ENCODE results near the gene ANO4.

ANO4 gene

DNA sequence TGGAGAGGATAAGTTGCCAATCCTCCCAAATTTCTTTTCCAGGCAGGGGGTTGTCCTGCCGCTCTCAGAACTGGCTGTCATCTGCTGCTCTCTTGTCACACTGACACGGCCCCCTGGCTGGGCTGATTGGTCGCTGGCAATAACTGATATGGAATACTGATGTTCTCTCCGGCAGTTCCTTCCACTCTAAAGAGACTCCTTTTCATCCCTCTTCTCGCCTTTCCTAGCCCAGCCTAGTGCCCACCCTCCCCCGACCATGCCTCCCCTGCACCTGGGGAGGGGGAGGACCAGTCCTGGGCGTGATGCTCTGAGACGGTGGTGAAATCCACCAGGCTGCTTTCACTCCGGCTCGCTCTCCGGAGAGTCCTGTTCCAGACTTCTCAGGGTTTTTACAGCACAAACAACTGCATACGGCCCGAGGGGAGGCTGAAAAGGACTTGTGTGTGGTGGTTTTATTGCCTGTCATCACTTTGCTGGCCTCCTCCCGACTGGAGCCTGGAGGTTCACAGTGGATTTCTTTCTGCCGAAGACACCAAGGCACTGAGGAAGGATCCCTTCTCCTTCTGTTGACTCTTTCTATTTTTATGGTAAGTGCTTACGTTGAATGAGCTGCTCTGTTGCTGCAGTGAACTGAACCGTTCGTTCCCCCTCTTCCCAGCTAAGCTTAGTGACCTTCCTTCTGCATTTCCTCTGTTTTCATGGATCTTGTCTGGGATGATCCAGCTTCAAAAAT is at the start of gene ANO4:
Gene ANO4, plus strand, starts transcription at position 336 of the 733 bp plus-strand sequence. CDS start 107,010 bp downstream, outside the sequence.
- no peak for DNase-seq

DNA sequence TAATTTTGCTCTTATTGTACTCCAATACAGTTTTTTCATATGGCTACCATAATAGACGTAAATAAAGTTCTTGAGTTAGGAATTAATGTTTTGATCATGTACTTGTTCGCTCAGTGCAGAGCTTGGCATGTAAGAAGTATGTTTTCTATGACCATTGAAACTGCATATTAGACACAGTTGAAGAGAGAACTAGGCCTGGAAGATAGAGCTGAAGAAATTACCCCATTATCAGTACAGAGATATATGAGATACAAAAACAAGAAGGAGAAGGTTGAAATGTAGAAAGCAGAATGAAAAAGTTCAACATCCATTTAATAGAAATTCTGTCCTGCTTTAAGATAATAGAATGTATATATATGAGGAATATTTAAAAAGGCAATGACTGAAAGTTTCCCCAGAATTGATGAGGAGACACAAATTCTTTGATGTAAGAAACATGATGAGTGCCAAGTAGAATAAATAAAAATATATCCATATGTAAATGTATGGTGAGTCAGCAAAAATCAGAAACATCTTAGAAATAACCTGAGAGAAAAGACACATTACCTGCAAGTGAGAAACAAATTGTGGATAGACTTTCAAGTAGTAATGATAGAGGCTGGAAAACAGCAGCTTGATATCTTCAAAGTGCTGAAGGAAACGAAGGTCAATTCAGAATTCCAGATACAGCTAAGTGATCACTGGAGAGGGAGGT is 49.1 kb upstream of the ANO4 start:
- DNase-seq: no peak

DNA sequence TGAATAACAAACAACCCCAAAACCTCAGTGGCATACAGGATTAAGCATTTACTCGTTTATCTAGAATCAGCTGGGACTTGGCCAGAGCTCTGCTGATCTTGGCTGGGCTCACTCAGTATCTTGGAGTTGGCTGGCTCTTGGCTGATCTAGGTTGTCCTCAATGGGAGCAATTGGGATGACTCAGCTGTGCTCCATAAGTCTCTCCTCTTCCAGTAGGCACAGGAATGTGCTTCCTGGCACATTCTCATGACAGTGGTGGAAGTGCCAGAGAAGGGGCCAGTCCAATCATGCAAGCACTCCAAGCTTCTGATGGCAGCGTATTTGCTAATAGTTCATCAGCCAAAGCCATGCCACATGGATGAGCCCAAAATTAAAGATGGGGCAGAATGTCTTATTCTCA is 41.7 kb upstream of the ANO4 start:
- no peak for DNase-seq

DNA sequence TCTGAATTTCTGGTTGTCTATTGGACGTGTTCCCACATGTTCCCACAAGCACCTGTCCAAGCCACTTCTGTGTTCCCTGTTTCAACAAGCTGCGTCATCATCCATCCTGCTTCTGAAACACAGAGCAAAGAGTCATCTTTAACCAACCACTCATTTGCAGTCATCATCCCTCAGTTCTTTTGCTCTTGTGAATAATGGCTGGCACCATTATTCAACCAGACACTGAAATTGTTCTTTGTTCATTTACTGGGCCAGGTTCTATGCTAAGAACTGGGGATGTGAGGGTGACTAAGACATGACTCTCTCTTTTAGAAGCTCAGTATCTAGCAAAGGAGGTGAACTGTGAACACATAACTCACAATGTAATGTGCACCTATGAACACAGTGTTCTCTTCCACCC is 40.7 kb upstream of the ANO4 start:
- no peak for DNase-seq

DNA sequence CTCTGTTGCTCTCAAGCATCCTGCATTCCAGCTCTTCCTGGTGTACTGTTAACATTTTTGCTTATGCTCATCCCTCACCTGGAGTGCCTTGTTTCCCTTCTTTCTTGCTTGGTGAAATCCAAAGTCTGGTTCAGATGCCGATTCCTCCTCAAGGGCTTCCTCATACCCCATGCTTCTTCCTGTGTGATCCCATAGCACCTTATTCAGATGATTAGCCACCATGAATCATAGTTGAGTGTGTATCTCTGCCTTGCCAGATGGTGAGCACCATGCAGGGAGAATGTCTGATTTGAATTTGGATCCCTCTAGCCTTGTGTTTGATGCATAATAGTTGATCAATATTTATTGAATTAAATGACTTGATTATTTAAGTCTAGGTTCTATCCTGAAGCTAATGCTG is 39.4 kb upstream of the ANO4 start:
- DNase-seq: no peak

DNA sequence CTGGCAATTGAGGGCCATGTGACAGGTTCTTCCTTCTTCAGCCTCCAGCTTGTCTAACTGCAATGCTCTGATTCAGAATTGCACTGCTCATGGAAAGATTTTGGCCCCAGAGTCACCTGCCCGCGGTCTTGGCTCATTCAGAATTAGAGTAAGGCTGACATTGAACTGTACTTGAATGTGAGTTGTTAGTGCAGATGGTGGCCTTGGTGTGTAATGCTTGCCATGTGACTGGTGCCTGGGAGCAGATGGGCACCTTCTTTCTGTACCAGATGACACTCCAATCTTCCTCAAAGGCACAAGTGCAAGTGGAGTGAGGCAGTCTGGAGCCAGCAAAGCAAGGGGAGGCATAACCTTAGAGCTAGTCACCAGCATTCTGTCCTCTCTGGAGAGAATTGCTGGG is 36.5 kb upstream of the ANO4 start:
- DNase-seq: no peak

DNA sequence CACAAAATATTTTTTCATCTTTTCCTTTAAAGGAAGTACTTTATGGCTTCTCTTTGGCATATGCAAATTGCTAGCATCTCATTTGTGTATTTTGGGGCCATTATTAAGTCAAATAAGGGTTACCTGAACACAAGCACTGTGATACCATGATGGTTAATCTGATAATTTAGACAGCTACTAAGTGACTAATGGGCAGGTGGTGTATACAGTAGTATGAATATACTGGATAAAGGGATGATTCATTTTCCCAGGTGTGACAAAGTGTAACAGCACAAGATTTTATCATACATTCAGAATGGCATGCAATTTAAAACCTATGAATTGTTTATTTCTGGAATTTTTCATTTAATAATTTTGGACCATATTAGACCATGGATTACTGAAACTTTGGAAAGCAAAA is 27.2 kb upstream of the ANO4 start:
- DNase-seq: no peak

DNA sequence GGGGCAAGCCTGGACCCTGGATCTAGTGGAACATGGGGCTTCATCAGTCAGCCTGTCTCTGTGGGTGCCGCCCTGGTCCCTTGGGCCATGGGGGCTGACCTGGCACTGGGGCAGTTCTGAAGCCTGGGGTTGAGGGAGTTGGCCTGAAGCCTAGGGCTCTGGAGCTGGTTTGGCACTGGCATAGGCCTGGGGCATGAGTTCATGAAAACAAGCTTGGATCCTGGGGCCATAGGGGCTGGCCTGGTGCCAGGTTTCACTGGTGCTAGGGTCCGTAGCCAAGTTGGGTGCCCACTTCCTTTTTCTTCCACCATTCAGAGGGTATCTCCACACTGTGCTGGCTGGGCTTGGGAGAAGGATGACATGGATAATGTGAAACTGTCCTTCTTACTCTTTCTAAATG is 26.6 kb upstream of the ANO4 start:
- DNase-seq: no peak

DNA sequence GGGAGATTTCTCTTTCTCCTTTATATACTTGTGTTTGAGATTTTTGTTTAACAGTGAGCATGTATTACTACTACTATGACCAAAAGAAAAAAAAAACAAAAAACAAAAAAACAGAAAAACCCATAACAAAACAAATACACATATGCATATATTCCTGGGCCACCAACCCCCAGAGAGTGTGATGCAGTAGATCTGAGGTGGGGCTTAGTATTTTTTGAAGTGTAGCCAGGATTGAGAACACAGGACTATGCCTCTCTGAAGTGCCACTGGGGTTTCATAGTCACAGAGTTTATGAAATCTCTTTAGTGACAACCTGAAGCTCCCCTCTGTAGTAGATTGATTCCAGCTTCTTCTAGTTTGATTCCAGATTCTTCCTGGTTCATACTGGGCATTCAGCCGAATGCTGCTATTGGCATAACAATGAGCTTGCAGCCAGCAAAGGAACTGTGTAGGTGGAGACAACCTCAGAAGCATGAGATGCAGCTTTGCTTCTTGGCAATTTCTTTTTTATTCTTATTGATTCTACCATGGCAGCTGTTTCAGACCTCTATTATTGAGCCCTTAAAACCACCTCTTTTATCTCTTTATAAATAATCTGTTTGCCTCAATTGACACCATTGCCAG is 15.5 kb upstream of the ANO4 start:
- no peak for DNase-seq

DNA sequence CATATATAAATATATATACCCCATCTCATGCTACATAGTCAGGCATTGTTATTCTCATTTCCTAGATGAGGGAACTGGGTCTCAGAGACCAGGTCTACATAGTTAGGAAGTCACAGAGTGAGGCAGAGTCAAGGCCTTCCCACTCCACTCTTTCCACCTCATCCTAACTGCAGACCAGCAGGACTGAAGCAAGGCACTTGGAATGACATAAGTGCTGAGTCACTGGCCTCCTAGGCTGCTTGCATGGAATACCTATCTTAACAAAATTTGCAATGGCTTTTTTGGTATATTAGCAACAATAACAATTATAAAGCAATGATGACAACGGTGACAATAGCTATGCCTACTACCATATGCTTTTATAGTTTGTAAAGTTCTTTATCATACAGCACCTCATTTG is 5.4 kb upstream of the ANO4 start:
- DNase-seq: no peak

DNA sequence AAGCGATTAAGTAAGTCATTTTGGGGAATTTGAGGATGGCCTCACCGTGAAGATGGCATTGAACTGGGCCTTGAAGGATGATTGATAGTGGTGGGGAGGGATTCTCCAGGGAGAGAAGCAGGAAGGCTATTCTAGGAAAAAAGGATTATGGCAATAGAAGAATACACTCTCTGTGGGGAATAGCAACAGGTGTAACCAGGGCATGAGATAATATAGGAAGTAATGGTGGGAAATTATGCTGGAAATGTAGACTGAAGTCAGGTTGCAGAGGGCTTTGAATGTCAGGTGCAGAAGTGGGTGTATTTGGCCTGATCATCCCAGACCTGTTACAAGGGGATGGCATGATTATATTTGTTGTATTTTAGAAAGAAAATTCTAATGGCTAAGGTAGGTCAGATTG is 4.6 kb upstream of the ANO4 start:
- no peak for DNase-seq

DNA sequence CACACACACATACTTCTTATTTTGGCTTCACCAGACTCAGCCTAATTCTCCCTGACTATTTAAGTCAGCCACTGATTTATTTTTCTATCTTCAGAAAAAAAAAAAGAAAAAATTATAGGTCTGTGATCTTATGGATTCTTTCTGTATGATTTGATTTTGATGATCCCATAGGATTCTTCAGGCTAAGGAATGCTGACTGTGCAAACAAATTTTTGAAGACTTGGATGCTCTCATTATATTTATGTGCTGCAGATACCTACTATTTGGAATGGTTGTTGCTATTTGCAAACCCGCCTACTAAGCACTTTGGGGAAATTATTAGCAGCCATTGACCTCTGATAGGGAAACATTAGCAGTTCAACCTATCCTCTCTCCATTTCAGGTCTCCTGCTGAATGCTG is 4.0 kb upstream of the ANO4 start:
- no peak for DNase-seq

DNA sequence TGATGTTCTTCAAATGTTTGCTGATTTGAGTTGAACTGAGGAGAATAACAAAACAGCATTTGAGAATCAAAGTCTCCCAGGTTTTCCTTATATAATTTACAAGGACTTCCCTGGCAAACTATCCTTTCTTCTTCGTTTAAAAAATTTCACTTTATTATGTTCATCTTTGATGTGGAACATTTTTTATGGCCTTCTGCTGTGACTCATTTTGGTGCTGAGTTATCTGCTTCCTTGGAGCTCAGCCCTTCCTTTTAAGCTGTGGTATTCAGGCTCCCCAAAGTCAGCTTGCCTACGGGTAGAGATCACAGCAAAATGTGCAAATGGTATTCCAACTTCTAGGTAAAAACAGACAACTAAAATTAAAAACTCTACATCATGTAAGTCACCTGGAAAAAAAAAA is 1.4 kb upstream of the ANO4 start:
- DNase-seq: no peak

DNA sequence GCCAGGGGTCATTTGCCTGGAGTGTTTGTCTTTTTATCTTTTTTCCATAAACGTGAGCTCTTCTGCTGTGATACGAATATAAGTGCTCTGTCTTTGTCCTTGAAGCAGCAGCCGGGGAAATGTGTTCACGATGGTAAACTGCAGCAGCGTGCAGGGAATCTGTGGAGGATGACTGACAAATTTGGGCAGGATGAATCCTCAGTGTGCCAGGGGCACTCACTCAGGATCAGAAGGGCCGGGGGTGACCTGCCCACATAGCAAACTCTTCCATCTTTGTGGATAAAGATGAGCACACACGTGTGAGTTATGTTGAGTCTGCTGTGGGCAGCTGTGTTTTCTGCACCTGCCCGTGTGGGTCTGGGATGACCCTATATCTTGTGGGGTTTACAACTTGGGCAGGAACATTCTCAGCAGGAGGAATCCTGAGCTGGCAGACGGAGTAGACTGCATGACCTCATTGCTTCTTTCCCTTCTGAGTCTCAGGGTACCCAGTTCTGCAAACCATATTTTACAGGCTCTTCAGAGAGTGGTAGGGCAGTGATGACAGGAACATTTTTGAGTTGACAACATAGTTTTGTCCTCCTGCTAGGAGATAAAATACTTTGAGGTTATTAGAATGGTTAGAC is 711 bp downstream of the ANO4 start:
- DNase-seq: no peak

DNA sequence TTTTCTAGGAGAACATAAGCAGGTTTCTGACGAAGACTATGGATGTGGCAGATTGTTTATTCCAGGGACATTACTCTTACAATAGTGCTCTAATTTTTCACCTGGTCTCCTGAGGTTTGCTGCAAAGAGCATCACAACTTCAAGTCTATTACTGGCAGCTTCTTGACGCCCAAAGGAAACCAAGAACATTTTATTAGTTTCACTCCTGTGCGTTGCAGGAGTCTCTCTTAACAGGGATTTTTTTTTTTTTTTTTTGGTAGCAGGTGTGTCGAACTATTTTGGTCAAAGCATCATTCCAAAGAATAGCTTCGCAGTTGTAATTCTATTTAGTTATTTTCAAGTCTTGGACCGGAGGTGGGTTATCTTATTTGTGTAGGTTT is 1.2 kb downstream of the ANO4 start:
- DNase-seq: no peak

DNA sequence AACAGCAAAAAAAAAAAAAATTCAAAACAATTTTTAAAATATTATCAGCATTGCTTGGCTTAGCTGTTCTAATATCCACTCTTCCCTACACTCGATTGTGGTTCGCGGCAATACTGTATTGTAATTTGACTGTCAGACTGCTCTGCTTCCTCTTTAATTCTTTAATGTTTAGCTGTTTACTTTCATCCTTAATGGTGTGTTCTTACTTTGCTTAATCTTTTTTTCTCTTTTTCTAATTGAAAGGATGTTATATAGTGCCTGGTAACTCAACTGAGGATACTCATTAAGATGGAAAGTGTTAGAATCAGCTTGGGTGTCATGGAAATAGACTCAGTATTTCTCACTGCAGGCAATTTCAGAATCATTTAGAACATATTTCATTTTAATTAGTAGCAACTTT is 2.0 kb downstream of the ANO4 start:
- no peak for DNase-seq

DNA sequence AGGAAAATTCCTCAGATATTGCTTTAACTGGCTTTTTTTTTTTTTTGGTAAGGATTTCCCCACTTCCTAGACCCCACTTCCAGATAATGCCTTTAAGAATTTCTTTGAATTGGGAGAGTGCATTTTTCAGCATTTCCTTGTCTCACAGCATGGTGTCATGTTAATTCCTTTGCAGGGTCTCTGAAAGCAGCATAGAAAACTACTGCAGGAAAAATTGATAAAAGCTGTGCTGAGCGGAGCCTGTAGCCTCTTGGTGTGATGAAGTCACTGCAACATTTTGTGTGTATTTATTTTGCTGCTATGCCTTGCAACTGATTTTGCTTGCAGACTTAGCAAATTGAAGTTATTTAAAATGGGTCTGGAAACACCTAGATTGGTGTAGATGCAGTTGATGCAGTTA is 2.7 kb downstream of the ANO4 start:
- DNase-seq: no peak

DNA sequence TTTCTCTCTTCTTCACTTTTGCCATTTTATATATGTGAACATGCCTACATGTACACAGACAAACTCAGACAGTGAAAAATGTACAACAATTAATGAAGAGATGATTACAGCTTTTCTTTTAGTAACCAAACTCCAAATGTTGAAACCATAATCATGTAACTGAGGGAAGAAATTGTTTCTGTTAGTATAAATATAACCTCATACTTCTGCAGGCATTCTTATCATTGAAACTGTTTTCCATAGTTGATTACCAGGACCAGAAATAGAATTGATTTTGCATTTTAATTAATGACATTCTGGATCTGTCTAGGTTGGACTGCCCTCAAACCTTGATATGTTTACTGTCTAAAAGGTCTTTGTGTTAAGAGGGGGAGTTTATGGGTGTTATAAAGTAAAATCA is 3.2 kb downstream of the ANO4 start:
- DNase-seq: no peak

DNA sequence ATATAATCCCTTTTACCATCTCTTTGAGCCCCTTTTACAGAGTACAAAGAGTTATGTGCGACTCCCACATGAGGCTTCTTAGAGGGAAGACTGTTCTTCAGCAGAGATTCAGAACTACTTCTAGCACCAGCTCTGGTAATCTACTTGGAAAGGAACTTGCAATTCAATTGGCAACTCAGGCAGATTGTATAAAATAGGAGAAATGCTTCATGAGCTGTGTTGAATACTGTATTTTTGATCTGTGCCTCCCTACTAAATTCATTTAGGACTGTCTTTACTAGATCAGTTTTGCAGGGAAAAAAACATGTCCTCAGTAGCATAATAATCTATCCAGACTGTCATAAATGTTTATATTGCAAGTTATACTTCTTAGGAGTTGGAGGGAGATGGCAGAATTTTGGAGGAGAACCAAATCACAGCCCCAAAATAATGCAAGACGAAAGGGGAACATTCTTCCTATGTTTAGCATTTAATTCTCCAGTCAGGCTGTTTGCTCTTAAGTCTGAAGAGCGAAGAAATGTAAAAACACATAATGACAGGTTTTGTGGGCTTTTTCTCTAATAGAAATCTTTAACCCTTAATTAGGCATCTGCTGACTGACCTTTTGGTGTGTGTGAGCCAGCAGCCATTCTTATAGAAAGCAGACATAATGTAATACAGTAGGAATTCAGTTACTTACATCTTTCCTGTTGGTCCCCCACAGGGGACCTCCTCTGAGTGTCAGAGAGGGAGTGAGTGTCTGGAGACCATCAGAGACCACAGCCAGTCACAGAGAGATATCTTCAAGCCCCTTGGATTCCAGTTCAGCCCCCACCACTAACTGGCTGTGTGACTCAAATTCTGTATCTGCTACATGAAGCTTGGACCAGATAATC is 3.9 kb downstream of the ANO4 start:
- no peak for DNase-seq

DNA sequence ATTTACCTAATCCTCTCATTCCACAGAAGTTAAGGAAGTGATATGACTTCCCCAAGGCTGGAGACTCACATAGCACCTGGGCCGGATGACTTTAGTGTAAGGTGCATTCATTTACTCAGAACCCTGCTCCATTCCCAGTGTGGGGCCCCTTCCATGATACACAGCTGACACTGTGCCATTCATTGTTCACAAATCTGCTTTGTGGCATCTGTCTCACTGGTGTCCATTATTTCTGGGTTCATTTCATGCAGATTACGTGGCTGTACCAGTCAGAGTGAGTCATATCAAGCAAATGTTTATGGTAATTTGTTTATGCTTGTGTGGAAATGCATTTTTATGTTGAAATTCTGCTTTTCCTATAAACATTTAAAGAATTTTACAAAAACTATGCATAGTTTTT is 5.2 kb downstream of the ANO4 start:
- no peak for DNase-seq

DNA sequence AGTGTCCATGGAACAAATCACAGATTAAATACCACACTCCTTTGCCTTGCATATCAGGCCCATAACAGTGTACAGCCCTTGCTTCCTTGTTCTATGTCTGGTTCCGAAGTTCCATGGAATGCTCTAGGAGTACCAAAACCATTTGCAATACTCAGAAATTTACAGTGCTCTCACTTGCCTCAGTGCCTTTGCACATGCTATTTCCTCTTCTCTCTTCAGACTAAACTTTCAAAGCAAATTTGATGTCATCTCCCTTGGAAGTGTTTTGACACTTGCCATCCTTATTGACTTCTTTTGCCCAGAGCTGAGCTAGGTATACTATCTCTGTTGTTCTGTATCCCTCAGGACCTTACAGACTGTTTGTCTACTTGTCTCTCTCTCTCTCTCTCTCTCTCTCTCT is 6.1 kb downstream of the ANO4 start:
- no peak for DNase-seq

DNA sequence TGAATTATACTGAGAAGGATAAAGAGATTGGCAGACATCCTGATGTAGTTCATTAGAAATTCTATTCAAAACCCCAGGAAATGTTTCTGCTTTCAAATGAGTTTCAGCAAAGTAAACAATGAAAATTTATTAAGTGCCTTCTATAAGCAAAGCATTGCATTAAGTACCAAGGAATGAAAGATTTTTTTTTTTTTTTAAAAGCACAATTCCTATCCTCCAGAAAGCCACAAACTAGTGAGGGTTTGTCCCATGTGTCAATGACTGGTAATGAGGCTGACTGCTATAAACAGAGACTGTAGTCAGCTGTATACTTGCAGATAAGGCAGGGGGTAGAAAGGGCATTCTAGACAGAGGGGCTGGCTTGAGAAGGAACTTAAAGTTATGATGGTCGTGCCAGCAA is 6.7 kb downstream of the ANO4 start:
- DNase-seq: no peak

DNA sequence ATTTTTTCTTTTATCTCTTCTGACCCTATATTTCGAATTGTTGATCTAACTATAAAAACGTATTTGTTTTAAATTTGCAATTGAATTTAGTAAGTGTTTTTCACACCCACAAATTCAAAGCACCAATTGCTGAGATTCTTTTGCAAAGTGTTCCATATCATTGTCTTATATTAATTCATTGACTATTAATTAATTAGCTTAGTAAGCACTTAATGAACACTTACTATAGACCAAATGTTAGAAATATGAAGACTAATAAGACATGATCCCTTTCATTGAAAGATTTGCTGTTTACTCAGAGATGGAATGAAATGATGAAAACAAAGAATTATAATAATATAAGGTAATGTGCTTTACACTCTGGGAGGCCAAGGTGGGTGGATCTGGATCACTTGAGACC is 14.2 kb downstream of the ANO4 start:
- no peak for DNase-seq
